Ovary (tissue), 3 donors: ENCODE measurements around the gene KLHL22.

Source experiments
- POLR2A ChIP-seq: fragments of 450-650 bp; IDR thresholded peaks from one replicate; pipeline ENCODE4 v1.6.1; 2017; ENCODE audit warnings: antibody characterized with exemption, mild to moderate bottlenecking, moderate library complexity
- TF ChIP-seq, protein P1 (sequence below), 3 donors: fragments of 450-650 bp in 2 of 3; fragments of 200-600 bp in 1 of 3; IDR thresholded peaks; one replicate each; pipeline versions ENCODE4 v1.5.1 to v1.8.0; 2016 to 2022; ENCODE audit warnings: antibody characterized with exemption in 3 of 3, mild to moderate bottlenecking in 1 of 3
- donor health status: DM: no; HTN: no; CAD: no.

- TF ChIP-seq, protein P1, sequence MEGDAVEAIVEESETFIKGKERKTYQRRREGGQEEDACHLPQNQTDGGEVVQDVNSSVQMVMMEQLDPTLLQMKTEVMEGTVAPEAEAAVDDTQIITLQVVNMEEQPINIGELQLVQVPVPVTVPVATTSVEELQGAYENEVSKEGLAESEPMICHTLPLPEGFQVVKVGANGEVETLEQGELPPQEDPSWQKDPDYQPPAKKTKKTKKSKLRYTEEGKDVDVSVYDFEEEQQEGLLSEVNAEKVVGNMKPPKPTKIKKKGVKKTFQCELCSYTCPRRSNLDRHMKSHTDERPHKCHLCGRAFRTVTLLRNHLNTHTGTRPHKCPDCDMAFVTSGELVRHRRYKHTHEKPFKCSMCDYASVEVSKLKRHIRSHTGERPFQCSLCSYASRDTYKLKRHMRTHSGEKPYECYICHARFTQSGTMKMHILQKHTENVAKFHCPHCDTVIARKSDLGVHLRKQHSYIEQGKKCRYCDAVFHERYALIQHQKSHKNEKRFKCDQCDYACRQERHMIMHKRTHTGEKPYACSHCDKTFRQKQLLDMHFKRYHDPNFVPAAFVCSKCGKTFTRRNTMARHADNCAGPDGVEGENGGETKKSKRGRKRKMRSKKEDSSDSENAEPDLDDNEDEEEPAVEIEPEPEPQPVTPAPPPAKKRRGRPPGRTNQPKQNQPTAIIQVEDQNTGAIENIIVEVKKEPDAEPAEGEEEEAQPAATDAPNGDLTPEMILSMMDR (IDR thresholded peaks at IDR 0.05) = no peak
- no peak for TF ChIP-seq POLR2A
Measured at GRCh38 chr22:20455709-20456063, 39.9 kb downstream of the KLHL22 start.
